Mesendoderm (in vitro differentiated cells): ENCODE measurements around the gene ZNF672. TPM values are rescaled to one million over a fixed set of nuclear protein-coding genes. Genes with fewer than 3 reads are reported as not detected.
"Not testable (repeated sequence)": the region's sequence is repeated elsewhere in the genome, so short reads cannot be mapped to it uniquely, and the experiment has no call there.

Experiments
- DNase-seq: peaks from one replicate; pipeline ENCODE4 v3.0.0; 2013
- H2AK5ac ChIP-seq: 2 replicates; pipeline ENCODE4 v1.6.1; 2013; ENCODE audit warnings: low read length, inconsistent platforms
- H2BK120ac ChIP-seq: 2 replicates; pipeline ENCODE4 v1.6.1; 2013; ENCODE audit warnings: low read depth, mild to moderate bottlenecking, low read length, moderate library complexity, mixed read lengths
- H2BK15ac ChIP-seq: replicated peaks from 2 replicates; pipeline ENCODE4 v1.6.1; 2013; ENCODE audit warnings: low read depth, mild to moderate bottlenecking, moderate library complexity
- H2BK5ac ChIP-seq: 2 replicates; pipeline ENCODE4 v1.6.1; 2013; ENCODE audit warnings: low read length, inconsistent platforms
- H3K18ac ChIP-seq: 2 replicates; pipeline ENCODE4 v1.6.1; 2013; ENCODE audit warnings: mild to moderate bottlenecking, low read length, mixed read lengths
- H3K23ac ChIP-seq: one replicate; pipeline ENCODE4 v1.6.1; 2013; ENCODE audit warnings: low read length
- H3K27ac ChIP-seq: 2 replicates; pipeline ENCODE4 v1.5.1; 2013; ENCODE audit warnings: low read depth, mild to moderate bottlenecking, inconsistent platforms, low read length, moderate library complexity
- H3K27me3 ChIP-seq: 2 replicates; pipeline ENCODE4 v1.6.1; 2013; ENCODE audit warnings: low read length, control low read depth, mild to moderate bottlenecking, inconsistent platforms; ENCODE audit not compliant: insufficient read depth, poor library complexity
- H3K36me3 ChIP-seq: 2 replicates; pipeline ENCODE4 v1.6.1; 2013; ENCODE audit warnings: low read length, inconsistent platforms; ENCODE audit not compliant: control insufficient read depth, insufficient read depth
- H3K4ac ChIP-seq: one replicate; pipeline ENCODE4 v1.6.1; 2013; ENCODE audit warnings: low read depth, mild to moderate bottlenecking, low read length, moderate library complexity
- H3K4me1 ChIP-seq: 2 replicates; pipeline ENCODE4 v1.6.1; 2013; ENCODE audit warnings: low read depth, low read length, inconsistent platforms; ENCODE audit not compliant: control insufficient read depth
- H3K4me2 ChIP-seq: 2 replicates; pipeline ENCODE4 v1.6.1; 2013; ENCODE audit warnings: low read length
- H3K4me3 ChIP-seq: 2 replicates; pipeline ENCODE4 v1.5.1; 2013; ENCODE audit warnings: mild to moderate bottlenecking, low read length
- H3K56ac ChIP-seq: one replicate; pipeline ENCODE4 v1.6.1; 2013; ENCODE audit warnings: low read length
- H3K79me1 ChIP-seq: 2 replicates; pipeline ENCODE4 v1.6.1; 2013; ENCODE audit warnings: low read length, inconsistent platforms
- H3K79me2 ChIP-seq: 2 replicates; pipeline ENCODE4 v1.6.1; 2013; ENCODE audit warnings: mild to moderate bottlenecking, low read length; ENCODE audit not compliant: control insufficient read depth, insufficient read depth
- H3K9ac ChIP-seq: 2 replicates; pipeline ENCODE4 v1.6.1; 2013; ENCODE audit warnings: low read length, inconsistent platforms
- H4K5ac ChIP-seq: one replicate; pipeline ENCODE4 v1.6.1; 2013; ENCODE audit warnings: low read length
- H4K8ac ChIP-seq: one replicate; pipeline ENCODE4 v1.6.1; 2013; ENCODE audit warnings: low read depth, mild to moderate bottlenecking, control low read depth, low read length, moderate library complexity
- WGBS: extraction: QIAGEN DNeasy Blood & Tissue Kit; methylation state at CpG from one replicate; pipeline ENCODE4 v1.1.7; 2013; ENCODE audit warnings: low lambda C conversion rate, missing lambda C conversion rate; ENCODE audit not compliant: insufficient coverage; ENCODE audit errors: extremely low coverage; 5-methylcytosine and 5-hydroxymethylcytosine counted together
- polyA plus RNA-seq, 2 experiments: library from polyadenylated mRNA; stranded (reverse); fragments of 200-250 nt; gene quantifications; one replicate each; pipeline ENCODE4 v1.2.3, GENCODE V29; 2013

The ZNF672 gene
- 19.2 TPM for polyA plus RNA-seq (2013, experiment 1 of 2)
- 18.9 TPM for polyA plus RNA-seq (2013, experiment 2 of 2)

GRCh38 chr1:248837781-248838356 is at the start of gene ZNF672:
TSS of gene ZNF672 (plus strand) at chr1:248838224. CDS start at chr1:248847275, 9,051 bp downstream.
- peak within 1 kb of the TSS; percentile 83 for H3K4me3 ChIP-seq
- H4K5ac ChIP-seq = no peak within 1 kb of the TSS
- H2BK120ac ChIP-seq = no peak within 1 kb of the TSS
- H2BK15ac ChIP-seq = peak within 1 kb of the TSS; percentile 80
- H3K27ac ChIP-seq = peak within 1 kb of the TSS; percentile 92
- H3K36me3 ChIP-seq = no peaks in the 10 kb centered on the region
- H2AK5ac ChIP-seq = no peak within 1 kb of the TSS
- no peak within 1 kb of the TSS for H4K8ac ChIP-seq
- WGBS = no CpG with 5 or more reads among the region's 48 CpGs
- H3K9ac ChIP-seq = peak within 1 kb of the TSS; percentile 96
- peak within 1 kb of the TSS; percentile 59 for H3K23ac ChIP-seq
- peaks cover 5% of the 10 kb centered on the region for H3K4me1 ChIP-seq
- peak within 1 kb of the TSS; percentile 53 for H3K18ac ChIP-seq
- peaks cover 4% of the 10 kb centered on the region for H3K79me1 ChIP-seq
- peak; percentile 98 for DNase-seq
- H3K4ac ChIP-seq = peak within 1 kb of the TSS; percentile 22
- H3K4me2 ChIP-seq = peak within 1 kb of the TSS; percentile 98
- peak within 1 kb of the TSS; percentile 51 for H2BK5ac ChIP-seq
- H3K56ac ChIP-seq = peak within 1 kb of the TSS; percentile 98
- no peaks in the 10 kb centered on the region for H3K27me3 ChIP-seq
- peaks cover 6% of the 10 kb centered on the region for H3K79me2 ChIP-seq

- Histone ChIP-seq H3K79me1 (no peaks in the 10 kb centered on the region), H3K79me2 (no peaks in the 10 kb centered on the region), H3K27me3 (no peaks in the 10 kb centered on the region), H4K8ac (no peak overlapping the region), H2BK120ac (no peak overlapping the region), H3K4me3 (no peak overlapping the region), H3K4me2 (no peak overlapping the region), H2BK5ac (no peak overlapping the region), H3K4ac (no peak overlapping the region), H3K18ac (no peak overlapping the region), H3K23ac (no peak overlapping the region), H3K9ac (no peak overlapping the region), H4K5ac (no peak overlapping the region), H3K27ac (no peak overlapping the region), H3K4me1 (no peaks in the 10 kb centered on the region), H3K56ac (no peak overlapping the region), H2AK5ac (no peak overlapping the region), H3K36me3 (no peaks in the 10 kb centered on the region), H2BK15ac (no peak overlapping the region)
- no peak for DNase-seq
- no CpG with 5 or more reads among the region's 3 CpGs for WGBS
Measured at GRCh38 chr1:248788327-248788726, 49.7 kb upstream of the ZNF672 start.

- not testable (repeated sequence) for DNase-seq, H3K18ac ChIP-seq, H4K5ac ChIP-seq, H3K79me1 ChIP-seq, H4K8ac ChIP-seq, H3K27ac ChIP-seq, H3K9ac ChIP-seq, H3K36me3 ChIP-seq, H3K79me2 ChIP-seq, H3K4me1 ChIP-seq, H2BK15ac ChIP-seq, H2BK5ac ChIP-seq, H3K4me3 ChIP-seq, H3K56ac ChIP-seq, H2AK5ac ChIP-seq, H3K27me3 ChIP-seq, H3K4ac ChIP-seq, H2BK120ac ChIP-seq, H3K23ac ChIP-seq, H3K4me2 ChIP-seq
- WGBS = no CpG with 5 or more reads among the region's 2 CpGs
Measured at GRCh38 chr1:248789337-248789736, 48.7 kb upstream of the ZNF672 start.

GRCh38 chr1:248790456-248790855 is 47.6 kb upstream of the ZNF672 start:
- Histone ChIP-seq H2AK5ac (no peak overlapping the region), H3K9ac (no peak overlapping the region), H3K4ac (no peak overlapping the region), H3K56ac (no peak overlapping the region), H2BK120ac (no peak overlapping the region), H3K27ac (no peak overlapping the region), H3K18ac (no peak overlapping the region), H3K79me1 (no peaks in the 10 kb centered on the region), H3K4me2 (no peak overlapping the region), H3K23ac (no peak overlapping the region), H3K79me2 (no peaks in the 10 kb centered on the region), H3K36me3 (no peaks in the 10 kb centered on the region), H2BK5ac (no peak overlapping the region), H4K8ac (no peak overlapping the region), H2BK15ac (no peak overlapping the region), H3K4me1 (no peaks in the 10 kb centered on the region), H3K27me3 (no peaks in the 10 kb centered on the region), H4K5ac (no peak overlapping the region), H3K4me3 (no peak overlapping the region)
- WGBS = no CpG with 5 or more reads among the region's 5 CpGs
- no peak for DNase-seq

- Histone ChIP-seq H3K4me2 (no peak overlapping the region), H3K36me3 (no peaks in the 10 kb centered on the region), H3K79me1 (no peaks in the 10 kb centered on the region), H3K4me3 (no peak overlapping the region), H2AK5ac (no peak overlapping the region), H3K23ac (no peak overlapping the region), H2BK120ac (no peak overlapping the region), H4K5ac (no peak overlapping the region), H3K4ac (no peak overlapping the region), H4K8ac (no peak overlapping the region), H3K27me3 (no peaks in the 10 kb centered on the region), H2BK5ac (no peak overlapping the region), H3K18ac (no peak overlapping the region), H3K4me1 (no peaks in the 10 kb centered on the region), H3K79me2 (no peaks in the 10 kb centered on the region), H2BK15ac (no peak overlapping the region), H3K56ac (no peak overlapping the region), H3K27ac (no peak overlapping the region), H3K9ac (no peak overlapping the region)
- 100% methylated on average over 1 of the region's 4 CpGs for WGBS
- DNase-seq = no peak
Measured at GRCh38 chr1:248791010-248791409, 47.0 kb upstream of the ZNF672 start.

GRCh38 chr1:248792342-248792741 is 45.7 kb upstream of the ZNF672 start:
- H2AK5ac ChIP-seq = no peak overlapping the region
- no peaks in the 10 kb centered on the region for H3K79me1 ChIP-seq
- no peak overlapping the region for H3K56ac ChIP-seq
- H2BK5ac ChIP-seq = no peak overlapping the region
- H3K27ac ChIP-seq = no peak overlapping the region
- H4K8ac ChIP-seq = no peak overlapping the region
- no peaks in the 10 kb centered on the region for H3K27me3 ChIP-seq
- no peaks in the 10 kb centered on the region for H3K4me1 ChIP-seq
- no peak overlapping the region for H2BK15ac ChIP-seq
- H3K23ac ChIP-seq = no peak overlapping the region
- no peak overlapping the region for H2BK120ac ChIP-seq
- H4K5ac ChIP-seq = no peak overlapping the region
- no CpG with 5 or more reads among the region's 5 CpGs for WGBS
- H3K9ac ChIP-seq = no peak overlapping the region
- no peak overlapping the region for H3K4me3 ChIP-seq
- no peaks in the 10 kb centered on the region for H3K36me3 ChIP-seq
- no peak overlapping the region for H3K4me2 ChIP-seq
- H3K79me2 ChIP-seq = no peaks in the 10 kb centered on the region
- DNase-seq = no peak
- H3K18ac ChIP-seq = no peak overlapping the region
- H3K4ac ChIP-seq = no peak overlapping the region
